ENCODE results near the gene AGPAT3.

AGPAT3 gene

DNA sequence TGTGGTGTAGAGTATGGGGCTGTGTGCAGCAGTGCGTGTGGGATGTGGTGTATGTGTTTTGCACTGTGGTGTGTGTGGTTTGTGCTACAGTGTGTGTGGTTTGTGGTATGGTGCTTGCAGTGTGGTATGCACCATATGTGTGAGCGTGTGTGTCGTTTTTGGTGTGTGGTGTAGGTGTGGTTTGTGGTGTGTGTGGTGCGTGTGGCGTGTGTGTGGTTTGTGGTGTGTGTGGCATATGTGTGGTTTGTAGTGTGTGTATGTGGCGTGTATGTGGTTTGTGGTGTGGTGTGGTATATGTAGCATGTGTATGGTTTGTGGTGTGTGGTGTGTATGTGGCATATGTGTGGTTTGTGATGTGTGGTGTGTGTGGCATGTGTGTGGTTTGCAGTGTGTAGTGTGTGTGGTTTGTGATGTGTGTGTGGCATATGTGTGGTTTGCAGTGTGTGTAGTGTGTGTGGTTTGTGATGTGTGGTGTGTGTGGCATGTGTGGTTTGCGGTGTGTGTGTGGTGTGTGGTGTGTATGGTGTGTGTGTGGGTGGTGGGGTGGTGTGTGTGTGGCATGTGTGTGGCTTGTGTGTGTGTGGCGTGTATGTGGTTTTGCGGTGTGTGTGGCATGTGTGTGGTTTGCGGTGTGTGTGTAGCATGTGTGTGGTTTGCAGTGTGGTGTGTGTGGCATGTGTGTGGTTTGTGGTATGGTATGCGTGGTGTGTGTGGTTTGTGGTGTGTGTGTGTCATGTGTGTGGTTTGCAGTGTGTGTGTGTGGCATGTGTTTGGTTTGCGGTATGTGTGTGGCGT lies 93.5 kb downstream of the AGPAT3 start:
- no peaks in the 10 kb centered on the region for H3K36me3 ChIP-seq (ENCODE audit: control insufficient read depth, insufficient read depth, low read length)
- H3K9me3 ChIP-seq (ENCODE audit: control insufficient read depth, low read length), result no peaks in the 10 kb centered on the region
- H3K4me1 ChIP-seq (ENCODE audit: control insufficient read depth, insufficient read depth, low read length, poor library complexity, severe bottlenecking), result no peaks in the 10 kb centered on the region
- no peak overlapping the region for H3K4me3 ChIP-seq (ENCODE audit: extremely low read depth, insufficient read depth, low read length, poor library complexity, severe bottlenecking)
- no peak overlapping the region for H3K27ac ChIP-seq (ENCODE audit: low read depth, low read length, severe bottlenecking)
- WGBS, 2 experiments (ENCODE audit: insufficient coverage in 2 of 2), result 91 to 94% methylated on average over 13 of the region's 13 CpGs

DNA sequence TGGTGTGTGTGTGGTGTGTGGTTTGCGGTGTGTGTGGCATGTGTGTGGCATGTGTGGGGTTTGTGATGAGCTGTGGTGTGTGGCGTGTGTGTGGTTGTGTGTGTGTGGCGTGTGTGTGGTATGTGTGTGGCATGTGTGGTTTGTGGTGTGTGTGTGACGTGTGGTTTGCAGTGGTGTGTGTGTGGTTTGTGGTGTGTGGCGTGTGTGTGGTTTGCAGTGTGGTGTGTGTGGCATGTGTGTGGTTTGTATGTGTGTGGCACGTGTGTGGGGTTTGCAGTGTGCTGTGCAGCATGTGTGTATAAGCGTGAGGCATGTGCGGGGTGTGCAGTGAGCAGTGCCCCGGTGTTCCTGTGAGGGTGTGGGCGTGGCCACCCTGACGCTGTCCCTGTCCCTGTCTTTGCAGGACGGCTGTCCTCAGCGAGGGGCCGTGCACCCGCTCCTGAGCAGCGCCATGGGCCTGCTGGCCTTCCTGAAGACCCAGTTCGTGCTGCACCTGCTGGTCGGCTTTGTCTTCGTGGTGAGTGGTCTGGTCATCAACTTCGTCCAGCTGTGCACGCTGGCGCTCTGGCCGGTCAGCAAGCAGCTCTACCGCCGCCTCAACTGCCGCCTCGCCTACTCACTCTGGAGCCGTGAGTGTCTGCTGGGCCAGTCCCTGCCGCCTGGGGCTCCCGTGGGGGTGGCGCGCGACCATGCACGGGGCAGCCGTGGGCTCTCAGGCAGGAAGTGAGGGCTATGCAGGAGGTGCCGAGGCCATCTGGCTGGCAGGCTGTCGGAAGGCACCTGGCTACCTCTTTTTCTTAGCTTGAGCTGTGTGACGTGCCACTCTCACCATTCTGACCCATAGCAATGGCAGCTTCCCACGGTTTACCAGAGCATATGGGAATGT lies 94.5 kb downstream of the AGPAT3 start:
- Histone ChIP-seq H3K27ac (ENCODE audit: low read depth, low read length, severe bottlenecking) (no peak overlapping the region), H3K9me3 (ENCODE audit: control insufficient read depth, low read length) (no peaks in the 10 kb centered on the region), H3K4me1 (ENCODE audit: control insufficient read depth, insufficient read depth, low read length, poor library complexity, severe bottlenecking) (no peaks in the 10 kb centered on the region), H3K4me3 (ENCODE audit: extremely low read depth, insufficient read depth, low read length, poor library complexity, severe bottlenecking) (no peak overlapping the region), H3K36me3 (ENCODE audit: control insufficient read depth, insufficient read depth, low read length) (no peaks in the 10 kb centered on the region)
- WGBS, 2 experiments (ENCODE audit: insufficient coverage in 2 of 2), result 91% methylated on average over 31 to 37 of the region's 39 CpGs

DNA sequence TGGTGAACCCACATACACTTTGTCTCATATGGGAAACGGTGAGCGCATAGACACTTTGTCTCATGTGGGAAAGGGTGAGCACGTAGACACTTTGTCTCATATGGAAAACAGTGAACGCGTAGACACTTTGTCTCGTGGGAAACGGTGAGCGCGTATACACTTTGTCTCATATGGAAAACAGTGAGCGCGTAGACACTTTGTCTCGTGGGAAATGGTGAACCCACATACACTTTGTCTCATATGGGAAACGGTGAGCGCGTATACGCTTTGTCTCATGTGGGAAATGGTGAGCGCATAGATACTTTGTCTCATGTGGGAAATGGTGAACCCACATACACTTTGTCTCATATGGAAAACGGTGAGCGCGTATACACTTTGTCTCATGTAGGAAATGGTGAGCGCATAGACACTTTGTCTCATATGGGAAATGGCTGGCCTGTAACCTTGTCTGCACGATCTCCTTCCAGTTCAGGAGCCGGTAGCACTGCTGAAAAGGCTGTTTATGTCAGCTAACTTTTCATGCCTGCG lies 96.4 kb downstream of the AGPAT3 start:
- no peak overlapping the region for H3K4me3 ChIP-seq (ENCODE audit: extremely low read depth, insufficient read depth, low read length, poor library complexity, severe bottlenecking)
- 93 to 98% methylated on average over 21 to 23 of the region's 24 CpGs for WGBS, 2 experiments (ENCODE audit: insufficient coverage in 2 of 2)
- H3K27ac ChIP-seq (ENCODE audit: low read depth, low read length, severe bottlenecking), result no peak overlapping the region
- no peaks in the 10 kb centered on the region for H3K36me3 ChIP-seq (ENCODE audit: control insufficient read depth, insufficient read depth, low read length)
- no peaks in the 10 kb centered on the region for H3K9me3 ChIP-seq (ENCODE audit: control insufficient read depth, low read length)
- H3K4me1 ChIP-seq (ENCODE audit: control insufficient read depth, insufficient read depth, low read length, poor library complexity, severe bottlenecking), result no peaks in the 10 kb centered on the region

DNA sequence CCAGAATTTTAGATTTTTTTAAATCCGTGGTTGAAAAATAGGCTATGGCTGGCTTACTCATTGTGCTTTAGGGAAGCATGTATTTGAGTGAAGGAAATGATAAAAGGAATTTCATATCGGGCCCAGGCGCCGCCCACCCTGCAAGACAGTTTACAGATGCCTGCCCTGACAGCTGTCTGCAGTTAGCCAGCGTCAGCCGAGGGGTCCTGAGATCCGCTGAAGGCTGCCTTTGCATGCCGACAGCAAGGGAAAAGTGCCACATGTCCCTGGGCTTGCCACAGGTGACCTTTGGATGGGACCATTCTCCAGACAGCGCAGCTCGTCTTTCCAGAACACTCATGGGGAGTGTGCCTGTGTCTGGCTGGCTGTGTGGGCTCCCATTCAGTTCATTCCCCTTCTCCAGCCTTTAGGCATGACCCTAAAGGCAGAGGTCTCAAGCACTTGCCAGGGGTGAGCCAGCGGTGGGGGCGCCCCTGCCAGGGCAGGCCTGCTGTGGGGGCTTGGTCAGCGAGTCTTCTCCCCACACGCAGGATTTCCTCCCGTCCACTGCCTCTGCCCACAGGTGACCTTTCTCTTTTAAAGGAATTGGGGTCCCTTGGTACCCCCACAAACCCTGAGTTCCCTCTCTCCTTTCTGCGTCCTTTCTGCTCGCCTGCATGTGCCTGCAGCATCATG lies 101.0 kb downstream of the AGPAT3 start:
- no peak overlapping the region for H3K27ac ChIP-seq (ENCODE audit: low read depth, low read length, severe bottlenecking)
- 91 to 94% methylated on average over 15 to 17 of the region's 17 CpGs for WGBS, 2 experiments (ENCODE audit: insufficient coverage in 2 of 2)
- H3K4me3 ChIP-seq (ENCODE audit: extremely low read depth, insufficient read depth, low read length, poor library complexity, severe bottlenecking), result no peak overlapping the region
- no peaks in the 10 kb centered on the region for H3K4me1 ChIP-seq (ENCODE audit: control insufficient read depth, insufficient read depth, low read length, poor library complexity, severe bottlenecking)
- no peaks in the 10 kb centered on the region for H3K9me3 ChIP-seq (ENCODE audit: control insufficient read depth, low read length)
- peaks cover 4% of the 10 kb centered on the region for H3K36me3 ChIP-seq (ENCODE audit: control insufficient read depth, insufficient read depth, low read length)

DNA sequence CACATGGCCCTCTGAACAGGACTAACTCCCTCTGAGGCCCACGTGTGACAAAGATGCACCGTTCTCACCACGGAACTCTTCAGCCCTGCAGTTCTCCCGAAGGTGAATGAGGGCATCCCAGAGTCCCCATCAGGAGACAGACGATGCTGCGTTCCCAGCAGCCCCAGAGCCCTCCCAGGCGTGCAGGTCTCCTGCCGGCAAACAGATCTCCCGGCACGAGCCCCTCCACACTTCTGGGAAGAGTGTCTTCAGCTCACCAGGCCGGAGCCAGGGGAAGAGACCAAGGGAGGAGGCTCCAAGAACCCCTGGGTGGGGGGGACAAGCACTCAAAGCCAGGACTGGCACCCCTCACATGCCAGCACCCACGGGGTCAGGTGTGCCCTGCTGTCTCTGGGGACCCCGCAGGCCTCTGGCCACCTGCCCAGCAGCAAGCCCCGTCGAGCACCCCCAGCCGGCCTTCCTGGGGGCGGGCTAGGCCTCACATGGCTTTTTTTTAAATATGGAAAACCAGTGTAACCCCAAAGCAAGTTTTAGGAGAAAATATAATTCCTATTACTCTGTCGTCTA lies 102.0 kb downstream of the AGPAT3 start:
- Histone ChIP-seq H3K36me3 (ENCODE audit: control insufficient read depth, insufficient read depth, low read length) (peaks cover 4% of the 10 kb centered on the region), H3K4me3 (ENCODE audit: extremely low read depth, insufficient read depth, low read length, poor library complexity, severe bottlenecking) (no peak overlapping the region), H3K4me1 (ENCODE audit: control insufficient read depth, insufficient read depth, low read length, poor library complexity, severe bottlenecking) (no peaks in the 10 kb centered on the region), H3K9me3 (ENCODE audit: control insufficient read depth, low read length) (no peaks in the 10 kb centered on the region), H3K27ac (ENCODE audit: low read depth, low read length, severe bottlenecking) (no peak overlapping the region)
- WGBS, 2 experiments (ENCODE audit: insufficient coverage in 2 of 2), result 90 to 91% methylated on average over 14 to 15 of the region's 18 CpGs

DNA sequence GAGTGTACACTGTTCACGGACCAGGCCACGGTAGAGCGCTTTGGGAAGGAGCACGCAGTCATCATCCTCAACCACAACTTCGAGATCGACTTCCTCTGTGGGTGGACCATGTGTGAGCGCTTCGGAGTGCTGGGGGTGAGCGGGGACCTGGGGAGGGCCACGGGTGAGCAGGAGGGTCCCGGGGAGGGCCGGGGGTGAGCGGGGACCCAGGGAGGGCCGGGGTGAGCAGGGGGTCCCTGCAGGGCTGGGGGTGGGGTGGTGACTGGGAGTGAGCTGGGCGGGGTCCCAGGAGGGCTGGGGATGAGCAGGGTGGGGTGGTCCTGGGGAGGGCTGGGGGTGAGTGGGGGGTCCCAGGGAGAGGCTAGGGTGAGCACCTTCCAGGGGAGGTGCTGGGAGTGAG lies 103.0 kb downstream of the AGPAT3 start:
- Histone ChIP-seq H3K9me3 (ENCODE audit: control insufficient read depth, low read length) (no peaks in the 10 kb centered on the region), H3K4me3 (ENCODE audit: extremely low read depth, insufficient read depth, low read length, poor library complexity, severe bottlenecking) (no peak overlapping the region), H3K36me3 (ENCODE audit: control insufficient read depth, insufficient read depth, low read length) (peaks cover 4% of the 10 kb centered on the region), H3K27ac (ENCODE audit: low read depth, low read length, severe bottlenecking) (no peak overlapping the region), H3K4me1 (ENCODE audit: control insufficient read depth, insufficient read depth, low read length, poor library complexity, severe bottlenecking) (no peaks in the 10 kb centered on the region)
- WGBS, 2 experiments (ENCODE audit: insufficient coverage in 2 of 2), result 95 to 97% methylated on average over 6 to 8 of the region's 15 CpGs

DNA sequence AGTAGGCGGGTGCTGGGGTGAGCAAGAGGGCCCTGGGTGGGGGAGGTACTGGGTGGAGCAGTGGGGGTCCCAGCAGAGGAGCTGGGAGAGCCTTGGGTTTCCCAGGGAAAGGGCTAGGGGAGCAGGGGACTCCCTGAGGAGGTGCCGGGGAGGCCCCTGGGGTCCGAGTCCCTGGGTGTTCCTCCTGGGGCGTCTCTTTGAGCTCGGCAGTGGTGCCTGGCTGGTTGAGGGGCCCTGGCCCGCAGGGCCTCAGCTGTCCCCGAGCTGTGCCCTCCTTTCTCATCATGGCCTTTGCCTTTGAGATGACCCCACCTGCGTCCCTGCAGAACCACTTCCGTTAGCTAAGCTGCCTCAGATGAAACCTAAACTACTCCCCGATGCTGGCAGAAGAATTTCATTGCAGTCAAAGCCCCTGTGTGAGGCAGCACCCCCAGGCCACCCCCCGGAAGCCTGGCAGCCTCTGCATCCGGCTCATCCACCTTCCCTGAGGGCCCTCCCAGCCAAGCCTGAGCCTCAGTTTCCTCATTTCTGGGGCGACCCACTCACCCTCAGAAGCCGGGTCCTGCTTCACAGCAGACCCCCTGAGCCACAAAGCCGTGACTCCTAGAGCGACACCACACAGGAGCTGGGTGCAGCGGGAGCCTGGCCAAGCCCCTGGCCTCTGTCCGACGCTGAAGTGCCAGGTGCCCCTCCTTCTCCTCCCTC lies 103.5 kb downstream of the AGPAT3 start:
- WGBS, 2 experiments (ENCODE audit: insufficient coverage in 2 of 2), result 93% methylated on average over 18 to 19 of the region's 19 CpGs

DNA sequence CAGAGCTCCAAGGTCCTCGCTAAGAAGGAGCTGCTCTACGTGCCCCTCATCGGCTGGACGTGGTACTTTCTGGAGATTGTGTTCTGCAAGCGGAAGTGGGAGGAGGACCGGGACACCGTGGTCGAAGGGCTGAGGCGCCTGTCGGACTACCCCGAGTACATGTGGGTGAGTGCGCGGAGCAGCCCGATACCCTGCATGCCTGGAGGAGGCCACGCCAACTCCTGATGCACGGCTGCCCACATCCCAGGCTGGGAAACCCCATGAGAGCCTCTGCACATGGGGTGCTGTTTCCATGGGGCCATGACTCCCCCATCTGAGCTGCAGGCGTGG lies 104.1 kb downstream of the AGPAT3 start:
- Histone ChIP-seq H3K9me3 (ENCODE audit: control insufficient read depth, low read length) (no peaks in the 10 kb centered on the region), H3K36me3 (ENCODE audit: control insufficient read depth, insufficient read depth, low read length) (peaks cover 4% of the 10 kb centered on the region), H3K4me3 (ENCODE audit: extremely low read depth, insufficient read depth, low read length, poor library complexity, severe bottlenecking) (no peak overlapping the region), H3K4me1 (ENCODE audit: control insufficient read depth, insufficient read depth, low read length, poor library complexity, severe bottlenecking) (no peaks in the 10 kb centered on the region), H3K27ac (ENCODE audit: low read depth, low read length, severe bottlenecking) (no peak overlapping the region)
- 94 to 95% methylated on average over 16 of the region's 17 CpGs for WGBS, 2 experiments (ENCODE audit: insufficient coverage in 2 of 2)

More for the DNA sequence above, 103.5 kb downstream of the AGPAT3 start:
- Histone ChIP-seq H3K4me3 (ENCODE audit: extremely low read depth, insufficient read depth, low read length, poor library complexity, severe bottlenecking) (no peak overlapping the region), H3K9me3 (ENCODE audit: control insufficient read depth, low read length) (no peaks in the 10 kb centered on the region), H3K4me1 (ENCODE audit: control insufficient read depth, insufficient read depth, low read length, poor library complexity, severe bottlenecking) (no peaks in the 10 kb centered on the region), H3K27ac (ENCODE audit: low read depth, low read length, severe bottlenecking) (no peak overlapping the region), H3K36me3 (ENCODE audit: control insufficient read depth, insufficient read depth, low read length) (peaks cover 4% of the 10 kb centered on the region)

DNA sequence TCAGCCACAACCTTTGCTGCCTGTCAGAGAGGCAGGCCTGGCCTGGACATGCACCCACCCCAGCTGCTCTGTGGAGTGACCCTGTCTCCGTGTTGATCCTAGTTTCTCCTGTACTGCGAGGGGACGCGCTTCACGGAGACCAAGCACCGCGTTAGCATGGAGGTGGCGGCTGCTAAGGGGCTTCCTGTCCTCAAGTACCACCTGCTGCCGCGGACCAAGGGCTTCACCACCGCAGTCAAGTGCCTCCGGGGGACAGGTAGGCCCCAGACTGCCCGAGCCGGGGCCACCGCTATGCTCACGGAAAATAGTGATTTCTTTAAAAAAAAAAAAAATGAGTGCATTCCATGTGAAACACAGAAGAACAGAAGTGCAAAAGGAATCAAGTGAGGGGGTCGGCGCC lies 105.5 kb downstream of the AGPAT3 start:
- WGBS, 2 experiments (ENCODE audit: insufficient coverage in 2 of 2), result 92 to 94% methylated on average over 15 to 16 of the region's 18 CpGs
- Histone ChIP-seq H3K4me3 (ENCODE audit: extremely low read depth, insufficient read depth, low read length, poor library complexity, severe bottlenecking) (no peak overlapping the region), H3K4me1 (ENCODE audit: control insufficient read depth, insufficient read depth, low read length, poor library complexity, severe bottlenecking) (no peaks in the 10 kb centered on the region), H3K27ac (ENCODE audit: low read depth, low read length, severe bottlenecking) (no peak overlapping the region), H3K9me3 (ENCODE audit: control insufficient read depth, low read length) (no peaks in the 10 kb centered on the region), H3K36me3 (ENCODE audit: control insufficient read depth, insufficient read depth, low read length) (peaks cover 4% of the 10 kb centered on the region)
